K562 (cell line): ENCODE results near the gene ARFGEF3. TPM values are rescaled to one million over a fixed set of nuclear protein-coding genes. Genes with fewer than 3 reads are reported as not detected.

Experiments
- ATAC-seq: fragments of 200-7000 bp; cut with Tn5 transposase; 3 replicates; pipeline ENCODE4 v1.9.1; 2020; ENCODE audit warnings: moderate library complexity
- BruUV-seq: library from RNA; stranded (reverse); fragments of 400-500 nt; replicated peaks from 2 replicates; lab custom pipeline; 2021; lab: Mats Ljungman, UMichigan
- CTCF ChIA-PET: fragments of 300-600 bp; formaldehyde crosslinking; extraction: SDS; loops from one replicate; lab custom pipeline; 2021; ENCODE audit warnings: low intra/inter-chr PET ratio; lab: Yijun Ruan, JAX
- POLR2A ChIA-PET: fragments of 300-600, 350-650 bp; sonication (Branson Sonifier 250); formaldehyde crosslinking; extraction: SDS; loops from one replicate; lab custom pipeline; 2021; ENCODE audit warnings: antibody characterized with exemption, inconsistent platforms; lab: Yijun Ruan, JAX
- DNase-seq, 4 experiments: peaks; one replicate each; pipeline versions ENCODE4 v3.0.0 to v3.0.0-alpha.2; 2011 to 2018; ENCODE audit warnings: low spot score in 3 of 4, mixed read lengths in 3 of 4; ENCODE audit errors: extremely low read depth in 1 of 4
- FAIRE-seq: peaks from 2 replicates; lab custom pipeline; 2011; peaks lifted over from hg19 to GRCh38; lab: Jason Lieb, UNC
- H2AFZ ChIP-seq: 2 replicates; pipeline ENCODE4 v1.6.0; 2011; ENCODE audit warnings: low read depth, low read length, control low read depth, inconsistent platforms
- H3K27ac ChIP-seq: fragments of 200-600 bp; 3 replicates; pipeline ENCODE4 v1.8.0; 2011; ENCODE audit warnings: low read depth, mild to moderate bottlenecking, control low read depth, inconsistent platforms, low read length, moderate library complexity, mixed read lengths; ENCODE audit errors: extremely low read depth
- H3K27me3 ChIP-seq, 2 experiments: fragments of 300-600 bp in 1 of 2; 2 replicates in 1 of 2; 3 replicates in 1 of 2; pipeline versions ENCODE4 v1.6.0 to v1.8.0; 2011; ENCODE audit warnings: inconsistent platforms in 2 of 2, low read length in 2 of 2, mild to moderate bottlenecking in 1 of 2, mixed read lengths in 1 of 2, moderate library complexity in 1 of 2; ENCODE audit not compliant: control insufficient read depth in 2 of 2, insufficient read depth in 2 of 2
- H3K36me3 ChIP-seq: fragments of 300-600 bp; 3 replicates; pipeline ENCODE4 v1.8.0; 2011; ENCODE audit warnings: mild to moderate bottlenecking, low read length, inconsistent platforms; ENCODE audit not compliant: control insufficient read depth, insufficient read depth
- H3K4me1 ChIP-seq, 2 experiments: fragments of 200-600 bp in 1 of 2; replicated peaks in 1 of 2; 2 replicates in 1 of 2; 3 replicates in 1 of 2; pipeline versions ENCODE4 v1.5.1 to v1.8.0; 2011; ENCODE audit warnings: inconsistent platforms in 2 of 2, low read length in 2 of 2, mild to moderate bottlenecking in 1 of 2, mixed read lengths in 1 of 2, moderate library complexity in 1 of 2; ENCODE audit not compliant: control insufficient read depth in 2 of 2, insufficient read depth in 2 of 2
- H3K4me2 ChIP-seq: 2 replicates; pipeline ENCODE4 v1.6.1; 2011; ENCODE audit warnings: low read length, control low read depth, inconsistent platforms, mixed read lengths; ENCODE audit not compliant: insufficient read depth
- H3K4me3 ChIP-seq: fragments of 200-600 bp; sonication (generic), shearing (Covaris generic); 2 replicates; pipeline ENCODE4 v1.5.1; 2016; ENCODE audit warnings: control low read depth, inconsistent platforms
- H3K79me2 ChIP-seq: fragments of 200-600 bp; 3 replicates; pipeline ENCODE4 v1.8.0; 2011; ENCODE audit warnings: low read length, inconsistent platforms; ENCODE audit not compliant: control insufficient read depth, insufficient read depth
- H3K9ac ChIP-seq, 2 experiments: 2 replicates each; pipeline versions ENCODE4 v1.6.0 to v1.6.1; 2011; ENCODE audit warnings: low read depth in 2 of 2, low read length in 2 of 2, control low read depth in 1 of 2, inconsistent platforms in 1 of 2, mild to moderate bottlenecking in 1 of 2, mixed read lengths in 1 of 2; ENCODE audit not compliant: insufficient read depth in 1 of 2
- H3K9me1 ChIP-seq: one replicate; pipeline ENCODE4 v1.6.0; 2011; ENCODE audit warnings: inconsistent platforms, mild to moderate bottlenecking, low read length, moderate library complexity; ENCODE audit not compliant: control insufficient read depth, insufficient read depth
- H3K9me3 ChIP-seq: replicated peaks from 2 replicates; pipeline ENCODE4 v1.5.1; 2011; ENCODE audit warnings: low read depth, low read length, inconsistent platforms; ENCODE audit not compliant: control insufficient read depth, insufficient read depth
- H4K20me1 ChIP-seq: replicated peaks from 2 replicates; pipeline ENCODE4 v1.6.1; 2011; ENCODE audit warnings: low read length, inconsistent platforms, mixed read lengths; ENCODE audit not compliant: control insufficient read depth, insufficient read depth
- ILK ChIP-seq: fragments of 450-650 bp; IDR thresholded peaks from 2 replicates; pipeline ENCODE4 v1.6.1; 2016; ENCODE audit warnings: missing genetic modification characterization, low read depth, mild to moderate bottlenecking, missing compliant biosample characterization, moderate library complexity, borderline replicate concordance
- LARP7 ChIP-seq: fragments of 450-650 bp; IDR thresholded peaks from 2 replicates; pipeline ENCODE4 v1.6.1; 2016
- NFIC ChIP-seq: fragments of 450-650 bp; IDR thresholded peaks from 2 replicates; pipeline ENCODE4 v1.6.1; 2017; ENCODE audit warnings: mild to moderate bottlenecking, inconsistent platforms
- NONO ChIP-seq, 2 experiments: fragments of 200-400 bp in 1 of 2; fragments of 450-650 bp in 1 of 2; formaldehyde crosslinking in 1 of 2; IDR thresholded peaks; 2 replicates each; pipeline ENCODE4 v1.6.1; 2017; ENCODE audit warnings: low read depth in 2 of 2, mild to moderate bottlenecking in 2 of 2, moderate library complexity in 2 of 2, low read length in 1 of 2
- RBM34 ChIP-seq: fragments of 200-400 bp; formaldehyde crosslinking; IDR thresholded peaks from 2 replicates; pipeline ENCODE4 v1.6.1; 2018; ENCODE audit warnings: low read length, borderline replicate concordance; ENCODE audit not compliant: insufficient read depth
- TSC22D4 ChIP-seq: fragments of 450-650 bp; IDR thresholded peaks from 2 replicates; pipeline ENCODE4 v1.6.1; 2016; ENCODE audit warnings: missing genetic modification characterization, missing biosample characterization, control low read depth
- ZBTB8A ChIP-seq: fragments of 450-650 bp; IDR thresholded peaks from 2 replicates; pipeline ENCODE4 v1.6.1; 2018; ENCODE audit warnings: mild to moderate bottlenecking, moderate library complexity; ENCODE audit not compliant: partially characterized antibody
- ZNF449 ChIP-seq: fragments of 250-450 bp; sonication (Bioruptor Pico); IDR thresholded peaks from 2 replicates; pipeline ENCODE4 v1.8.0; 2022; ENCODE audit warnings: moderate library complexity, mild to moderate bottlenecking, inconsistent platforms
- WGBS: fragments of 100-300 bp; shearing (Covaris generic); methylation state at CpG from one replicate; pipeline ENCODE4 v1.1.6; 2016; ENCODE audit warnings: low coverage, mixed read lengths; ENCODE audit not compliant: insufficient coverage; ENCODE audit errors: missing lambda C conversion rate; 5-methylcytosine and 5-hydroxymethylcytosine counted together
- in situ Hi-C: fragments of 300-500 bp; cut with MboI; formaldehyde crosslinking; loops from 4 replicates; pipeline ENCODE4 v1.15.0; 2018; ENCODE audit warnings: inconsistent platforms, mixed read lengths
- intact Hi-C: fragments of 100-400 bp; cut with micrococcal nuclease; formaldehyde crosslinking; loops from 2 replicates; pipeline ENCODE4 v1.14.2; 2022
- polyA plus RNA-seq, 8 experiments: library from polyadenylated mRNA; depleted of rRNA in 4 of 8; stranded (reverse) in 5 of 8; unstranded in 3 of 8; fragments of >200 nt; fragmentation: Nextera tagmentation in 2 of 8; fragmentation: Illumina TruSeq in 1 of 8; extraction: Ambion mirVana in 2 of 8; extraction: Trizol in 1 of 8; gene quantifications; 2 replicates each; pipeline versions ENCODE4 v1.2.1 to v1.2.3, GENCODE V29; 2011 to 2014; ENCODE audit warnings: inconsistent platforms in 1 of 8, missing spikeins in 1 of 8
- total RNA-seq, 7 experiments: library from RNA; depleted of rRNA in 6 of 7; stranded (reverse); fragments of >200 nt in 6 of 7; fragmentation: Illumina TruSeq in 2 of 7; extraction: Trizol in 2 of 7; gene quantifications; 2 replicates each; pipeline versions ENCODE4 v1.2.1 to v1.2.3, GENCODE V29; 2011 to 2021; ENCODE audit warnings: low replicate concordance in 1 of 7
- TF ChIP-seq, protein P1 (sequence below): fragments of 450-650 bp; IDR thresholded peaks from 2 replicates; pipeline ENCODE4 v1.6.1; 2016; ENCODE audit warnings: low read depth

The ARFGEF3 gene
- total and polyA plus RNA-seq, 9 of the 15 experiments (the other 6 are each of a cell fraction or from before 2014, with no cell fraction given) = under 0.01 to 0.02 TPM; not detected in 7

GRCh38 chr6:138309695-138310094 lies 148.0 kb downstream of the ARFGEF3 start (continued):
- TF ChIP-seq, protein P1, sequence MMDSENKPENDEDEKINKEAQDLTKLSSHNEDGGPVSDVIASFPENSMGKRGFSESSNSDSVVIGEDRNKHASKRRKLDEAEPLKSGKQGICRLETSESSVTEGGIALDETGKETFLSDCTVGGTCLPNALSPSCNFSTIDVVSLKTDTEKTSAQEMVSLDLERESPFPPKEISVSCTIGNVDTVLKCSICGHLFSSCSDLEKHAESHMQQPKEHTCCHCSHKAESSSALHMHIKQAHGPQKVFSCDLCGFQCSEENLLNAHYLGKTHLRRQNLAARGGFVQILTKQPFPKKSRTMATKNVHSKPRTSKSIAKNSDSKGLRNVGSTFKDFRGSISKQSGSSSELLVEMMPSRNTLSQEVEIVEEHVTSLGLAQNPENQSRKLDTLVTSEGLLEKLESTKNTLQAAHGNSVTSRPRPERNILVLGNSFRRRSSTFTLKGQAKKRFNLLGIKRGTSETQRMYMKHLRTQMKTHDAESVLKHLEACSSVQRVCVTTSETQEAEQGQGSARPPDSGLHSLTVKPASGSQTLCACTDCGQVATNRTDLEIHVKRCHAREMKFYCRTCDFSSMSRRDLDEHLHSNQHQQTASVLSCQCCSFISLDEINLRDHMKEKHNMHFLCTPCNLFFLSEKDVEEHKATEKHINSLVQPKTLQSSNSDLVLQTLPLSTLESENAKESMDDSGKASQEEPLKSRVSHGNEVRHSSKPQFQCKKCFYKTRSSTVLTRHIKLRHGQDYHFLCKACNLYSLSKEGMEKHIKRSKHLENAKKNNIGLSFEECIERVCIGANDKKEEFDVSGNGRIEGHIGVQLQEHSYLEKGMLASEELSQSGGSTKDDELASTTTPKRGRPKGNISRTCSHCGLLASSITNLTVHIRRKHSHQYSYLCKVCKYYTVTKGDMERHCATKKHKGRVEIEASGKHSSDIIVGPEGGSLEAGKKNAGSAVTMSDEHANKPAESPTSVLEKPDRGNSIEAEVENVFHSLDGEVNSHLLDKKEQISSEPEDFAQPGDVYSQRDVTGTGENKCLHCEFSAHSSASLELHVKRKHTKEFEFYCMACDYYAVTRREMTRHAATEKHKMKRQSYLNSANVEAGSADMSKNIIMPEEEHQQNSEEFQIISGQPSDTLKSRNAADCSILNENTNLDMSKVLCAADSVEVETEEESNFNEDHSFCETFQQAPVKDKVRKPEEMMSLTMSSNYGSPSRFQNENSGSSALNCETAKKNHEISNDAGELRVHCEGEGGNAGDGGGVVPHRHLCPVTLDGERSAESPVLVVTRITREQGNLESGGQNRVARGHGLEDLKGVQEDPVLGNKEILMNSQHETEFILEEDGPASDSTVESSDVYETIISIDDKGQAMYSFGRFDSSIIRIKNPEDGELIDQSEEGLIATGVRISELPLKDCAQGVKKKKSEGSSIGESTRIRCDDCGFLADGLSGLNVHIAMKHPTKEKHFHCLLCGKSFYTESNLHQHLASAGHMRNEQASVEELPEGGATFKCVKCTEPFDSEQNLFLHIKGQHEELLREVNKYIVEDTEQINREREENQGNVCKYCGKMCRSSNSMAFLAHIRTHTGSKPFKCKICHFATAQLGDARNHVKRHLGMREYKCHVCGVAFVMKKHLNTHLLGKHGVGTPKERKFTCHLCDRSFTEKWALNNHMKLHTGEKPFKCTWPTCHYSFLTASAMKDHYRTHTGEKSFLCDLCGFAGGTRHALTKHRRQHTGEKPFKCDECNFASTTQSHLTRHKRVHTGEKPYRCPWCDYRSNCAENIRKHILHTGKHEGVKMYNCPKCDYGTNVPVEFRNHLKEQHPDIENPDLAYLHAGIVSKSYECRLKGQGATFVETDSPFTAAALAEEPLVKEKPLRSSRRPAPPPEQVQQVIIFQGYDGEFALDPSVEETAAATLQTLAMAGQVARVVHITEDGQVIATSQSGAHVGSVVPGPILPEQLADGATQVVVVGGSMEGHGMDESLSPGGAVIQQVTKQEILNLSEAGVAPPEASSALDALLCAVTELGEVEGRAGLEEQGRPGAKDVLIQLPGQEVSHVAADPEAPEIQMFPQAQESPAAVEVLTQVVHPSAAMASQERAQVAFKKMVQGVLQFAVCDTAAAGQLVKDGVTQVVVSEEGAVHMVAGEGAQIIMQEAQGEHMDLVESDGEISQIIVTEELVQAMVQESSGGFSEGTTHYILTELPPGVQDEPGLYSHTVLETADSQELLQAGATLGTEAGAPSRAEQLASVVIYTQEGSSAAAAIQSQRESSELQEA = no peak
- TF ChIP-seq, all 486 proteins: peak for 0

GRCh38 chr6:138310294-138310693 lies 148.6 kb downstream of the ARFGEF3 start:
- H3K36me3 ChIP-seq = no peaks in the 10 kb centered on the region
- FAIRE-seq = no peak
- no peaks in the 10 kb centered on the region for H3K9me1 ChIP-seq
- ChIA-PET POLR2A (interaction anchor here (1.0 kb wide), 1 partner anchor 21 kb away, joined by 3 read pairs; no protein-coding TSS in a partner anchor), CTCF (no interaction called here)
- H3K9me3 ChIP-seq = no peaks in the 10 kb centered on the region
- no peaks in the 10 kb centered on the region for H3K4me1 ChIP-seq
- intact Hi-C loops (no loop called here), in situ Hi-C loops (no loop called here)
- no peak for ATAC-seq
- H2AFZ ChIP-seq = no peak overlapping the region
- DNase-seq = no peak
- no peak overlapping the region for H3K9ac ChIP-seq
- 0% methylated on average over 3 of the region's 3 CpGs for WGBS
- H3K4me2 ChIP-seq = no peak overlapping the region
- no peak overlapping the region for H3K27ac ChIP-seq
- H4K20me1 ChIP-seq = no peaks in the 10 kb centered on the region
- no peaks in the 10 kb centered on the region for H3K79me2 ChIP-seq
- BruUV-seq = no TSS peak
- H3K27me3 ChIP-seq = peaks cover 6 to 26% of the 10 kb centered on the region in 2 experiments
- H3K4me3 ChIP-seq = no peak overlapping the region
- TF ChIP-seq TSC22D4 = no peak
- peak; percentile 89 for TF ChIP-seq NFIC
- TF ChIP-seq ZNF449 (CRISPR knock-in tag) = no peak
- TF ChIP-seq RBM34 = no peak
- no peak for TF ChIP-seq NONO (IDR thresholded peaks at IDR 0.05; ENCODE audit: low read depth in 2 of 2, low read length in 1 of 2)
- no peak for TF ChIP-seq ZBTB8A
- TF ChIP-seq LARP7 = no peak
- TF ChIP-seq ILK (tag) = no peak
